ENCODE measurements around the gene CNTN5. TPM values are rescaled to one million over a fixed set of nuclear protein-coding genes. Genes with fewer than 3 reads are reported as not detected.

Gene CNTN5
- total and polyA plus RNA-seq, 2 experiments from 2014 or later = not detected

DNA sequence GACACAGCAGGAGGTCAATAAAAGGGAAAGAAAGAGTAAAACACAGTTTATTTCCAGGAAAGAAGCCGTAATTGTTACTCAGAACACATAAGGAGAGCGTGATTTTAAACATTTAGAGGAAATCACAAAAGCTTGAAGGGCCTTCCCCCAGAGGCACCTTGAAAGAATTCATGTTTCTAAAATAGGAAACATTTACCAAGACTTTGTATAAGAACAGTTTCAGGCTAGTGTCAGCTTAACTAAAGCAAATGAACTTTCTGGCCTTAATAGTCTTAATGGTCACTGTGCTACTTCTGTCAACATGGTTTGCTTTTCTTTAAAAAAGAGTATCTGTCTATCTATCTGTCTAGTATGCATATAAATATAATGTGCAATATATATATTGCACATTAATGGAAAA, 208.8 kb downstream of the CNTN5 start:
- Histone ChIP-seq H3K9me3 (ENCODE audit: low read depth) (no peaks in the 10 kb centered on the region), H3K79me2 (ENCODE audit: insufficient read depth) (no peaks in the 10 kb centered on the region), H2AFZ (no peak overlapping the region), H4K20me1 (ENCODE audit: insufficient read depth) (no peaks in the 10 kb centered on the region), H3K4me1 (ENCODE audit: insufficient read depth) (no peaks in the 10 kb centered on the region), H3K27me3 (replicated peaks; ENCODE audit: insufficient read depth) (no peaks in the 10 kb centered on the region), H3K27ac (no peak overlapping the region), H3K4me3 (no peak overlapping the region), H3K4me2 (ENCODE audit: unreplicated experiment) (no peak overlapping the region), H3K9ac (no peak overlapping the region), H3K9me2 (ENCODE audit: insufficient read depth) (no peaks in the 10 kb centered on the region), H3F3A (ENCODE audit: insufficient read depth) (no peaks in the 10 kb centered on the region), H3K36me3 (ENCODE audit: low read depth) (no peaks in the 10 kb centered on the region)
- no peak for DNase-seq
- WGBS, 2 experiments (ENCODE audit: low coverage in 1 of 2, low lambda C conversion rate in 2 of 2, missing lambda C conversion rate in 2 of 2) = 3 to 5% methylated on average over 2 of the region's 2 CpGs
- in situ Hi-C loops (cut with MboI) = no loop called here
- TF ChIP-seq EZH2 (IDR thresholded peaks at IDR 0.05; ENCODE audit: insufficient read depth, poor library complexity, severe bottlenecking) = no peak
- no peak for TF ChIP-seq EZH2phosphoT487 (IDR thresholded peaks at IDR 0.05; ENCODE audit: insufficient read depth, low read depth)

DNA sequence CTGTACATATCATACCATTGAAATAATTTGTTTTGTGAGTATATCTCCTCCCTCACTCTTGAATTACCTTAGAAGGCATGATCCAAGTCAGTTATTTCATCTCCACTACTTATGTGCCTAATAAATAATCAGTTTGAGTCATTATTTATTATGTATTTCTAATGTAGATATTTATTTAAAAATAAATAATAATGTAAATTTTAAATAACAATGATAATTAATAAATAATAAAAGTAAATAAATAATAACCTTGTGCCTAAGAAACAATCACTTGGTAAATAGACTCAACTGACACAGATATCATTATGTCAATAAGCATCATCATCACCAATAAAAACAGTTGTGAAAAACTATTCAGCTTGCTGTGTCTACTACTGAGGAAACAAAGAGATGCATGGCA, 213.8 kb downstream of the CNTN5 start:
- H3K27ac ChIP-seq = no peak overlapping the region
- TF ChIP-seq EZH2phosphoT487 (IDR thresholded peaks at IDR 0.05; ENCODE audit: insufficient read depth, low read depth) (no peak), EZH2 (IDR thresholded peaks at IDR 0.05; ENCODE audit: insufficient read depth, poor library complexity, severe bottlenecking) (no peak)
- no peak for DNase-seq

DNA sequence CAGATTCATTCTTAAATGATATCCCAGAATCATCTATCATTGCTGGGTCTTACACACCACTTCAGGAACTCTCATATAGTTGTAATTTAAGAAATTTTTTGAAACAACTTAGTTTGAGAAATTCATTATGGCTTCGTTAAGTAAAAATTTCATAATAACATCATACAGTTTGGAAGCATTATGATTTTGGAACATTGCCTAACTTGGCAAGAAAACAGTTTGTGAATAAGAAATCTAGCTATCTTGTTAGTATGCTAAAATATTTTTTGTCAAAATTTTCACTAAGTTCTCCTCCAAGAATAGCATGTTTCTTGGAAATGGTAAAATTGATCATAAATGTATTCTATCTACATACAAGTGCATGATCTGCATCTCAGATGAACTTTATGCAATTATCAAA, 217.7 kb downstream of the CNTN5 start:
- no peaks in the 10 kb centered on the region for H3K4me1 ChIP-seq (ENCODE audit: insufficient read depth)
- no peak for DNase-seq
- 2 to 13% methylated on average over 1 of the region's 1 CpG for WGBS, 2 experiments (ENCODE audit: low coverage in 1 of 2, low lambda C conversion rate in 2 of 2, missing lambda C conversion rate in 2 of 2)
- H3K4me2 ChIP-seq (ENCODE audit: unreplicated experiment) = no peak overlapping the region
- no peaks in the 10 kb centered on the region for H3K36me3 ChIP-seq (ENCODE audit: low read depth)
- TF ChIP-seq EZH2 (IDR thresholded peaks at IDR 0.05; ENCODE audit: insufficient read depth, poor library complexity, severe bottlenecking) = no peak
- TF ChIP-seq EZH2phosphoT487 (IDR thresholded peaks at IDR 0.05; ENCODE audit: insufficient read depth, low read depth) = no peak
- H3K27me3 ChIP-seq (replicated peaks; ENCODE audit: insufficient read depth) = no peaks in the 10 kb centered on the region
- no peak overlapping the region for H3K27ac ChIP-seq
- H2AFZ ChIP-seq = no peak overlapping the region
- no peak overlapping the region for H3K4me3 ChIP-seq
- H3F3A ChIP-seq (ENCODE audit: insufficient read depth) = no peaks in the 10 kb centered on the region
- H3K9me2 ChIP-seq (ENCODE audit: insufficient read depth) = no peaks in the 10 kb centered on the region
- no peaks in the 10 kb centered on the region for H4K20me1 ChIP-seq (ENCODE audit: insufficient read depth)
- in situ Hi-C loops (cut with MboI) = no loop called here
- no peak overlapping the region for H3K9ac ChIP-seq
- H3K9me3 ChIP-seq (ENCODE audit: low read depth) = no peaks in the 10 kb centered on the region
- no peaks in the 10 kb centered on the region for H3K79me2 ChIP-seq (ENCODE audit: insufficient read depth)

More for the DNA sequence above, 213.8 kb downstream of the CNTN5 start:
- in situ Hi-C loops (cut with MboI) = no loop called here
- Histone ChIP-seq H2AFZ (no peak overlapping the region), H3K9me2 (ENCODE audit: insufficient read depth) (no peaks in the 10 kb centered on the region), H3K27me3 (replicated peaks; ENCODE audit: insufficient read depth) (no peaks in the 10 kb centered on the region), H3K9ac (no peak overlapping the region), H3K9me3 (ENCODE audit: low read depth) (no peaks in the 10 kb centered on the region), H4K20me1 (ENCODE audit: insufficient read depth) (no peaks in the 10 kb centered on the region), H3K4me1 (ENCODE audit: insufficient read depth) (no peaks in the 10 kb centered on the region), H3K4me2 (ENCODE audit: unreplicated experiment) (no peak overlapping the region), H3F3A (ENCODE audit: insufficient read depth) (no peaks in the 10 kb centered on the region), H3K36me3 (ENCODE audit: low read depth) (no peaks in the 10 kb centered on the region), H3K79me2 (ENCODE audit: insufficient read depth) (no peaks in the 10 kb centered on the region), H3K4me3 (no peak overlapping the region)

DNA sequence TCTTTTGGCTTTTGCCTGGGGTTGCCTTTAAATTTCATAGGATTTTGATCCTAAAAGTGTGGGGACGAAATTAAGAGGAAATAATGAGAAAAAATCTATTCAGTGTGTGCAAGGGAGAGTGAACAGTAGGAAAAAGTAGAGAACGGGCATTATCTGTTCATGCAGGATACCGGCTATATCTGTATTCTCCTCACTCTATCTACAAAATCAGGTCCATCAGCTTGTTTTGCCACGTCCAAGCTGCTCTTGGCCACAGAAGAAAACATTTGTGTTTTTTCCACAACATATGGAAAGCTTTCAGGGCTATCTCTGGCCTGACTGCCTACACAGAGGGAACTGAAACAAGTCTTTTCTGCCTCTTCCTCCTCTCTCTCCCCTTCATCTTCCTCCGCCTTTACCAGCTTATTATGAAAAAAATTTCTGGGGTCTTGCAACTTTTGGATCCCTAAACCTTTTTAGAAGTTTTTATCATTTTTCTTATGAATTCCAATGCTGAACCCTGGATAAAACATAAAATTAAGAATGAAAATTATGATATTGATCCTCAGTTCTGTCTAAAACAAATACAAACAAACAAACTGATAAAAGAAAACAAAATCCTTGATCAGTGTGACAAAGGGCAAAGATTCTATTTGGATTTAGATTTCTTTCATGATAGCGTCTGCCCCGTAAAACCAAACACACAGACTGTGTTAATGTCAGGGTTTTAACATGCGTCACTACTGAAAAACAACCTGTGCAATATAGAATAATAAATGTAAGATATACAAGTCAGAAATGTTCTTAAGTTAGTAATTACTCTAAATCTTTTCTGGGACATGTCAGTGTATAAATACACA, 219.7 kb downstream of the CNTN5 start:
- TF ChIP-seq EZH2 (IDR thresholded peaks at IDR 0.05; ENCODE audit: insufficient read depth, poor library complexity, severe bottlenecking) (no peak), EZH2phosphoT487 (IDR thresholded peaks at IDR 0.05; ENCODE audit: insufficient read depth, low read depth) (no peak)
- H3K36me3 ChIP-seq (ENCODE audit: low read depth) = no peaks in the 10 kb centered on the region
- H4K20me1 ChIP-seq (ENCODE audit: insufficient read depth) = no peaks in the 10 kb centered on the region
- H3K79me2 ChIP-seq (ENCODE audit: insufficient read depth) = no peaks in the 10 kb centered on the region
- no peaks in the 10 kb centered on the region for H3K9me3 ChIP-seq (ENCODE audit: low read depth)
- no peak overlapping the region for H2AFZ ChIP-seq
- no peak overlapping the region for H3K4me3 ChIP-seq
- no peak overlapping the region for H3K4me2 ChIP-seq (ENCODE audit: unreplicated experiment)
- H3K4me1 ChIP-seq (ENCODE audit: insufficient read depth) = no peaks in the 10 kb centered on the region
- DNase-seq = no peak
- no peak overlapping the region for H3K27ac ChIP-seq
- in situ Hi-C loops (cut with MboI) = no loop called here
- WGBS, 2 experiments (ENCODE audit: low coverage in 1 of 2, low lambda C conversion rate in 2 of 2, missing lambda C conversion rate in 2 of 2) = 30 to 32% methylated on average over 8 of the region's 8 CpGs
- no peaks in the 10 kb centered on the region for H3K9me2 ChIP-seq (ENCODE audit: insufficient read depth)
- H3K9ac ChIP-seq = no peak overlapping the region
- no peaks in the 10 kb centered on the region for H3F3A ChIP-seq (ENCODE audit: insufficient read depth)
- H3K27me3 ChIP-seq (replicated peaks; ENCODE audit: insufficient read depth) = no peaks in the 10 kb centered on the region

Data from GM23248 (cell line).